ENCODE measurements around the gene PCBD1.

The PCBD1 gene

DNA sequence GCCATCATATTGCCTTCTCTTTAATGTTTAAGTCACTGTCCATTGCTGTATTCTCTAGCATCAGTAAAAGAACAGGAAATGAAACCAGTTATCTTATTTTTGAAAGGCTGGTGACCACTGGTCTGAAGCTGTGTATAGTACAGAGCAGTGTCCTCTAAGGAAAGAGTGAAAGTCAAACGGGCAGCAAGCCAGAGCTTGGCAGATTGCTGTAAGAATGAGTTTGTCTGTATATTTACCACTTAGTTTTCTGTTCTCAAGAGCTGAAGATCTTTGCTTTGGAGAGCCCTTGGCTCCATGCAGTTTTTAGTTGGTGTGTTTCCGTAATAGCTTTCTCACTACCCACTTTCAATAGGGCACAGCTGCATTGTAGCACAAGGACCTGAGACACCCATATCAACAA, 31.9 kb downstream of the PCBD1 start:
- H3K9me3 ChIP-seq: no peaks in the 10 kb centered on the region
- no peak for TF ChIP-seq CTCF (IDR thresholded peaks at IDR 0.05; ENCODE audit: low read depth, low read length)
- H3K4me1 ChIP-seq: peaks cover 21% of the 10 kb centered on the region
- no peak overlapping the region for H3K4me3 ChIP-seq (ENCODE audit: low read depth, low read length)
- no peaks in the 10 kb centered on the region for H3K27me3 ChIP-seq
- peaks cover 17% of the 10 kb centered on the region for H3K36me3 ChIP-seq
- DNase-seq: no peak

DNA sequence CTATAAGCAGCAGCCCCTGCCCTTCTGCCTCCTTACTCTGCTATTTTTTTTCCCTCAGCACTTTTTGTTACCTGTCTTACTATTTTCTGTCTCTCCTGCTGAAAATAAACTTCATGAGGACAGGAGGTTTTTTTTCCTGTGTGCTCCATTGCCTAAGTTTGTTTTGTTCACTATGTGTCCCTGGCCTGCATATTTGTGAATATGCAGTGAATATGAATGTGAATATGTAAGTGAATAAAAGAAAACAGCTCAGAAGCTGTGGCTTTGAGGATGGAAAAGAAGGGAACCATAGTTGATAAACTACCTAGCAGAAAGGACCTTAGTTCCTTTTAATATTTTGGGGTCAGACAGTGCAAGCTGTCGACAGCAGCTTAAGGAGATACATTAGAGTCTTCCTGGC, 34.9 kb downstream of the PCBD1 start:
- H3K36me3 ChIP-seq: peaks cover 18% of the 10 kb centered on the region
- no peak for DNase-seq
- TF ChIP-seq CTCF (IDR thresholded peaks at IDR 0.05; ENCODE audit: low read depth, low read length): no peak
- H3K4me3 ChIP-seq (ENCODE audit: low read depth, low read length): no peak overlapping the region
- H3K4me1 ChIP-seq: peaks cover 18% of the 10 kb centered on the region
- no peaks in the 10 kb centered on the region for H3K27me3 ChIP-seq
- H3K9me3 ChIP-seq: no peaks in the 10 kb centered on the region

DNA sequence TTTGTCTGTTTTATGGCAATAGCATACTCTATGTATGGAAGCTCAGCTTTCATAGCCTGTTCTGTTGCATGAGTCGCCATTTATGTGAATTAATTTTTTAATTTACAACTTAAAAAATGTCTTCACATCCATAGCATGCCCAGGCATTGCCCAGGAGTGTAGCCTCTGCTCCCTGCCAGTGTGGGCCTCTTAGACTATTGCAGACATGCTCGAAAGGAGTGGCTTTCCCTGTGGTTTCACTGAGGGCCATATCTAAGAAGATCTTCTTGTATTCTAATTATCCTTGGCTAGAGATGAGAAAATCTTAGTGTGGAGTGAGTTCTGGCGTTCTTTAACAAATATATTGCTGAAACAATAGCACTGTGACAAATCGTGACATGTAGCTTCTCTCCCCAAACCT, 35.3 kb downstream of the PCBD1 start:
- DNase-seq: no peak
- Histone ChIP-seq H3K9me3 (no peaks in the 10 kb centered on the region), H3K4me1 (peaks cover 18% of the 10 kb centered on the region), H3K4me3 (ENCODE audit: low read depth, low read length) (no peak overlapping the region), H3K36me3 (peaks cover 18% of the 10 kb centered on the region), H3K27me3 (no peaks in the 10 kb centered on the region)
- TF ChIP-seq CTCF (IDR thresholded peaks at IDR 0.05; ENCODE audit: low read depth, low read length): no peak

GRCh38 chr10:70851597-70852475, 36.5 kb downstream of the PCBD1 start:
- peaks cover 12% of the 10 kb centered on the region for H3K4me1 ChIP-seq
- TF ChIP-seq CTCF (IDR thresholded peaks at IDR 0.05; ENCODE audit: low read depth, low read length): no peak
- no peaks in the 10 kb centered on the region for H3K27me3 ChIP-seq
- no peak for DNase-seq
- no peak overlapping the region for H3K4me3 ChIP-seq (ENCODE audit: low read depth, low read length)
- H3K9me3 ChIP-seq: no peaks in the 10 kb centered on the region
- peaks cover 21% of the 10 kb centered on the region for H3K36me3 ChIP-seq

GRCh38 chr10:70850097-70850496, 38.3 kb downstream of the PCBD1 start:
- no peaks in the 10 kb centered on the region for H3K27me3 ChIP-seq
- peaks cover 6% of the 10 kb centered on the region for H3K4me1 ChIP-seq
- DNase-seq: no peak
- TF ChIP-seq CTCF (IDR thresholded peaks at IDR 0.05; ENCODE audit: low read depth, low read length): no peak
- H3K36me3 ChIP-seq: peaks cover 25% of the 10 kb centered on the region
- no peaks in the 10 kb centered on the region for H3K9me3 ChIP-seq
- H3K4me3 ChIP-seq (ENCODE audit: low read depth, low read length): no peak overlapping the region

DNA sequence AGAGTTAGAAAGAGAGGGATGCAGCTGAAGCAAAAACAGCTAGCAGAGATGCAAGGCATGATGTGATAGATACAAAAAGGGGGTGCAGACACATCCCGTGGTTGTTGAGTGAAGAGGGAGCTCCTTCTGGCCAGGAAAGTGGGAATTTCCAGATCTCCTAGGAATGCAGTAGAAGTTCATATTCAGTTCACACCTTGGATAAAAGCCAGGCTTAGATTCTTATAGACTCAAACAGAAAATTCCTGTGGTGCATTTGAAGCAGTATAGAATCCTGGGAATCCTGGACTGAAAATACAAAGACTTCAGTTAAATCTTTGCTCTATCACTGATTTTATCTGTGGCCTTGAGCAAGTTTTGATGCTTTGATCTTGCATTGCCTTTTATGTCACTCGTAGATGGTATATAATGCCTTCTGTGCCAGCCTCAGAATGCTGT, 38.8 kb downstream of the PCBD1 start:
- no peak for DNase-seq

More for the DNA sequence above, 38.8 kb downstream of the PCBD1 start:
- TF ChIP-seq CTCF (IDR thresholded peaks at IDR 0.05; ENCODE audit: low read depth, low read length): no peak
- H3K27me3 ChIP-seq: no peaks in the 10 kb centered on the region
- no peak overlapping the region for H3K4me3 ChIP-seq (ENCODE audit: low read depth, low read length)
- peaks cover 6% of the 10 kb centered on the region for H3K4me1 ChIP-seq
- peaks cover 25% of the 10 kb centered on the region for H3K36me3 ChIP-seq
- no peaks in the 10 kb centered on the region; the same call in 1 of the 2 replicates for H3K9me3 ChIP-seq
